GM21529 (cell line): ENCODE data around the gene MID2.
"Not testable (repeated sequence)": the region's sequence is repeated elsewhere in the genome, so short reads cannot be mapped to it uniquely, and the experiment has no call there.

Source experiments
- ATAC-seq: cut with Tn5 transposase; IDR thresholded peaks from one replicate; pipeline ENCODE4 v1.9.1; 2021; ENCODE audit not compliant: unreplicated experiment

MID2 gene

DNA sequence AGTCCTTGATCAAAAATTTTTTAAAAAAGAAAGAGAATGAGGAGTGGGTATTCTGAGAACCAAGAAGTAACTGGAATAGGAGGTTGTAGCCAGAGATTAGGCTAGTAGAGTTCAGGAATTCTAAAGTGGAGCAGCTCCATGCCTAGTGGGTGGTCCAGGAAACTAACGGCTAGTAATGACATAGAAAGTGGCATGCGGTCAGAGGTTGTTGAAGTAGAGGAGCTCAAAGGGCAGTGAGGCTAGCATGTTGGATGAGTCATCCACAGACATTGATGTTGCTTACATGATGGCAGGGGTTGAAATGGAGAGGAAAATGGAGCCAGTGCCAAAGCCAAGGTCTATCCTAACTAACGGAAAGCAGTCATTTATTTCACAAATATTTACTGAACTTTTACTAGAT lies 114.4 kb downstream of the MID2 start:
- no peak for ATAC-seq

DNA sequence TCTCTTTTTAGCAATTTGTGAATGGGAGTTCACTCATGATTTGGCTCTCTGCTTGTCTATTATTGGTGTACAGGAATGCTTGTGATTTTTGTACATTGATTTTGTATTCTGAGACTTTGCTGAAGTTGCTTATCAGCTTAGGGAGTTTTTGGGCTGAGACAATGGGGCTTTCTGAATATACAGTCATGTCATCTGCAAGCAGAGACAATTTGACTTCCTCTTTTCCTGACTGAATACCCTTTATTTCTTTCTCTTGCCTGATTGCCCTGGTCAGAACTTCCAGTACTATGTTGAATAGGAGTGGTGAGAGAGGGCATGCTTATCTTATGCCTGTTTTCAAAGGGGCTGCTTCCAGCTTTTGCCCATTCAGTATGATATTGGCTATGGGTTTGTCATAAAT lies 129.7 kb downstream of the MID2 start:
- not testable (repeated sequence) for ATAC-seq

DNA sequence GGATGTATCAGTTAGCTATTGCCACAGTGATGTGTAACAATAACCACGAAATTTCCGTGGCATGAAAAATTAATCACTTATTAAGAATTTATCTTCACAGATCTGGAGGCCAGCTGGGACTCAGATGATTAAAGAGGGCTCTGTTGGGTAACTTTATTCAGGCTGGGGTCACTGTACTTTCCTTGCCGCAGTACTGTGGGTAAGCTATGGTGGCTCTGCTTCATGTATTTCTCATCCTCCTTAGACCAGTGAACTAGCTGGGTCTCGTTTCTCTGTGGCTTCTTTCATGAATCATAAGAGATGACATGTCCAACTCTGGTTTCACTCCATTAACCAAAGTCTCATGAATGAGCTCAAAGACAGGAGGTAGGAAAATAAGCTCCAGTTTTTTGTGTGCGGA lies 143.0 kb downstream of the MID2 start:
- no peak for ATAC-seq

DNA sequence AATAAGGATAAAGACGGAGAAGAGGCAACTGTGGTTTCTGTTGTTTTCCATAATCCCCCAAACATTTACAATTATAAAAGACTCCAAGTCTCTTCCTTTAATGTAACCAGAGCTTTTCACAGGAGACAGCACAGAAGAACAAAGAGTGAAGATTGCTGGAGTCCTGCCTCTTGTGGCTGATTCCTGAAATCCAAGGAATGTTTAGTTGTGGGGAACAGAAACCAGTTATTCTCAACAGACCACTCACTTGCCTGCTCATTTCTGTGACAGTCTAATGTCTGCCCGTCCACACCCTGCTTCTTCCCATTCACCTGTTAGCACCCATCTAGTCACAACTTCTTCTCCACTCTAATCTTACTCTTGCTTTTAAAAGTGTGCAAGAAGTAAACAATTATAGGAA lies 144.4 kb downstream of the MID2 start:
- no peak for ATAC-seq

DNA sequence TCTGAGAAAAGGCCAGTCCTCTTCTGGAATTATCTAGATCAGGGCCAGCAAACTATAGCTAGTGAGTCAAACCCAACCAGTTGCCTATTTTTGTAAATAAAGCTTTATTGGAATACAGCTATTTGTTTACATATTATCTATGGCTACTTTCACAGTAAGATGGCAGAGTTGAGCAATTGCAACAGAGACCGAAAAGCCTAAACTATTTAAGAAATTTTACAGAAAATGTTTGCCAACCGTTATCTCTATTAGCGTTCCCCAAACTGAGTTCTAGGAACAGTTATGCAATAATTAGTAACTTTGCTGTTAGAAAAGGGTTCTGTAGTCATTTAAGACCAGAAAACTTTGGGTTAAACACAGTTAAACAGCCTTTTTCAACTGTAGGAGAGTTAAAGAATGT lies 146.0 kb downstream of the MID2 start:
- ATAC-seq: no peak
